Activated CD8-positive, alpha-beta memory T cell treated with anti-CD3 and anti-CD28 coated beads, Interleukin-2, amount 50 U/mL, for 4 hours (primary cell): Measurements from ENCODE around the gene UBB.

Source experiments
- DNase-seq: peaks from one replicate; pipeline ENCODE4 v3.0.0-alpha.2; 2020

UBB gene

DNA sequence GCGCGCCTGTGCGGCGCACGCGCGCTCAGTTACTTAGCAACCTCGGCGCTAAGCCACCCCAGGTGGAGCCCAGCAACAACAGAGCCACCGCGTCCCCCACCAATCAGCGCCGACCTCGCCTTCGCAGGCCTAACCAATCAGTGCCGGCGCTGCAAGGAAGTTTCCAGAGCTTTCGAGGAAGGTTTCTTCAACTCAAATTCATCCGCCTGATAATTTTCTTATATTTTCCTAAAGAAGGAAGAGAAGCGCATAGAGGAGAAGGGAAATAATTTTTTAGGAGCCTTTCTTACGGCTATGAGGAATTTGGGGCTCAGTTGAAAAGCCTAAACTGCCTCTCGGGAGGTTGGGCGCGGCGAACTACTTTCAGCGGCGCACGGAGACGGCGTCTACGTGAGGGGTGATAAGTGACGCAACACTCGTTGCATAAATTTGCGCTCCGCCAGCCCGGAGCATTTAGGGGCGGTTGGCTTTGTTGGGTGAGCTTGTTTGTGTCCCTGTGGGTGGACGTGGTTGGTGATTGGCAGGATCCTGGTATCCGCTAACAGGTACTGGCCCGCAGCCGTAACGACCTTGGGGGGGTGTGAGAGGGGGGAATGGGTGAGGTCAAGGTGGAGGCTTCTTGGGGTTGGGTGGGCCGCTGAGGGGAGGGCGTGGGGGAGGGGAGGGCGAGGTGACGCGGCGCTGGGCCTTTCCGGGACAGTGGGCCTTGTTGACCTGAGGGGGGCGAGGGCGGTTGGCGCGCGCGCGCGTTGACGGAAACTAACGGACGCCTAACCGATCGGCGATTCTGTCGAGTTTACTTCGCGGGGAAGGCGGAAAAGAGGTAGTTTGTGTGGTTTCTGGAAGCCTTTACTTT, at the start of gene UBB:
Gene UBB, plus strand, starts transcription at position 452 of the 856 bp plus-strand sequence. CDS start 817 bp downstream, outside the sequence.
- DNase-seq: peak; percentile 91

DNA sequence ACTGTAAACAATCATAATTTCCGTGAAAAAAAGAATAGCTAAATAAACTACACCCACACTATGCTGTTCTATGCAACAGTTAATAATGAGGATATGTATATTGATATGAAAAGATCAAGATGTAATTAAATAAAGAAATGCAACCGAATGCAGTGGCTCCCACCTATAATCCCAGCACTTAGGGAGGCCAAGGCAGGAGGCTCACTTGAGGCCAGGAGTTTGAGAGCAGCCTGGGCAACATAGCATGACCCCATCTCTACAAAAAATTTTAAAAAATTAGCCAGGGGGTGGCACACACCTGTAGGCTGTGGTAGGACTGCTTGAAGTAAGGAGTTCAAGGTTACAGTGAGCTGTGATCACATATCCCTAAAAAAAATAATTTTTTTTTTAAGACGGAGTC, 42.5 kb upstream of the UBB start:
- DNase-seq: no peak

DNA sequence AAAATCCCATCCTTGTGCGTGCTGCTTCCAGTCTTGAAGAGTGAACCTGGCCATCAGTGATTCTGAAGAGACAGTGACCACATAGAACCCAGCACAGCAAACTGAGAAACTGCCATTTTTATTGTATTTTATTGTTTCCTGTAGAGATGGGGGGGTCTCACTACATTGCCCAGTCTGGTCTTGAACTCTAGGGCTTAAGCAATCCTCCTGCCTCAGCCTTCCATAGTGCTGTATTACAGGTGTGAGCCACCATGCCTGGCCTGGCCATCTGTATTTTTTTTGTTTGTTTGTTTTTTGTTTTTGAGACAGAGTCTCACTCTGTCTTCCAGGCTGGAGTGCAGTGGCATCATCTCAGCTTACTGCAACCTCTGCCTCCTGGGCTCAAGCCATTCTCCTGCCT, 41.5 kb upstream of the UBB start:
- no peak for DNase-seq

DNA sequence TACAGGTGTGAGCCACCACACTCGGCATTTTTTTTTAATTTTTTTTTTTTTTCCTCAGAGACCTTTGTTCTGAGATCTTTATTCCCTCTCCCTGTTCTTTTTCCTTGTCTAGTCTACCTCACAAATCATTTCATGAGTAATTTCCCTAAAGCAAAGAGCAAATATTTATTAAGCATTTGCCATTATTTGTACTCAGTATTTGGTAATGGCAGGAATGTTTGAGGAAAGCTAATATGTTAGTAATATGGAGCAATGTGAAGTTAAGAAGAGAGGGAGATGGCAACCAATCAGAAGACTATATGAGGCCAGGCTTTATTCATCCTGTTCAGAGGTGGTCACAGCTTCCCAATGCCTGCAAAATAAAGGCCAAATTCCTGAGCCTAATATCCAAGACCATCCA, 40.9 kb upstream of the UBB start:
- no peak for DNase-seq

DNA sequence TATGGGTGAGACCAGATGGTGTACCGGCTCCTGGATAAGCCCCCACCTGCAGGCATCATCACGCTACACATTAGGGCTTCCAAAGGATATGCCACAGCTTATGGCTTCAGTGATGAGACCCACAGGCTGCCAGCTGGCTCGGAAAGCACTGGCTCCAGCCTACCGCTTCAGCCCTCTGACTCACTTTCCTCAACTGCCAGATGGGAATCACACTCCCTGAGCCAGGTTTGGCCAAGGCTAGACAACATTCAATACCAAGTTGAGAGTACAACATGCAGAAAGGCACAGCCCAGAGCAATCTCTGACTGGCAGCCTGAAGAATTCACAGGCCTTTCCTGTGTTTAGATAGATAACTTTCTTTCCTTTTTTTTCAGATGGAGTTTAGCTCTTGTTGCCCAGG, 37.9 kb upstream of the UBB start:
- no peak for DNase-seq

DNA sequence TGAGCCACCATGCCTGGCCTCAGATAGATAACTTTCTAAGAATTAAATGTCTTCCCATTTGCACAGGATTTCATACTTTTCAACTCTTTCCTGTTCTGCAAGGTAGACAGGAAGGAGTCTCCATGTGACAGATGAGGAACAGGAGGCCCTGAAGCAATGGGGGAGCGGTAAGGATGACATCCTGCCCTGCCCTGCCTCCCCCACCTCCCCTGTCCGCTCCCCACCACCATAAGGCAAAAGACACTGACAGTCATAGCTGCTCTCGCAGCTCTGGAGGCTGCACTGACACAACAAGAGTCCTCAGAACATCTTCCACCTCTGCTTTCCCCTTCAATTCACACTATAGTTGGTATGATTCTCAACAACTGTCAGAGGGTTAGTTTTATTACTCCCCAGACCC, 37.3 kb upstream of the UBB start:
- DNase-seq: no peak

DNA sequence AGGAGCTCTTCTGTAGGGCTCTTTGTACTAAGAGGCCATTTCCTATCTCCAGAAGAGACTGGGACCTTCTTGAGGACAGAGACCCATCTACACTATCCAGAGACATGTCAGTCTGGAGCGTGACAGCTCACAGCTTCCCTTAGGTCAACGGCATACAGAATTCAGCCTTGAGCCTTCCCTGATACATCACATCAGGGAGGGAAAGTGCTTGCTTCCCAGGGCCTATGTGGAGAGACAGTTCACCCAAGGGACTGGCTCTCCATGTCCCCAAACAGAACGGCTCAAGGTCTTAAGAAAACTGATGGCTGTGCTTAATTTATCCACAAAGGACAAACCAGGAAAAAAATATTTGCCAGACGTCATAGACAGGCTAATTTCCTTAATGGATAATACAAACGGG, 35.3 kb upstream of the UBB start:
- no peak for DNase-seq

DNA sequence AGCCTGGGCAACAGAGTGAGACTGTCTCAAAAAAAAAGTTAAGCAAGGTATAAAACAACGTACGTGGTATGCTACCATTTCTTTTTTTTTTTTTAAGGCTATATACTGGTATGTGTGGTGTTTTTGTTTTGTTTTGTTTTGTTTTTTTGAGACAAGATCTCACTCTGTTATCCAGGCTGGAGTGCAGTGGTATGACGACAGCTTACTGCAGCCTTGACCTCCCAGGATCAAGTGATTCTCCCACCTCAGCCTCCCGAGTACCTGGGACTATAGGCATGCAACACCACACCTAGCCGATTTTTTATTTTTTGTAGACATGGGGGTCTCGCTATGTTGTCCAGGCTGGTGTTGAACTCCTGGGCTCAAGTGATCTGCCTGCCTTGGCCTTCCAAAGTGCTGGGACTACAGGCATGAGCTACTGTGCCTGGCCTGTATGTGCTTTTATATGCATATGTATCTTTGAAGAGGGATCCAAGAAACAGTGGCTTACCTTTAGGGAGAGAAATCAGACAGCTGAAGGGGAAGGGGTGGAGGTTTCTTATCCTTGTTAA, 34.1 kb upstream of the UBB start:
- no peak for DNase-seq

DNA sequence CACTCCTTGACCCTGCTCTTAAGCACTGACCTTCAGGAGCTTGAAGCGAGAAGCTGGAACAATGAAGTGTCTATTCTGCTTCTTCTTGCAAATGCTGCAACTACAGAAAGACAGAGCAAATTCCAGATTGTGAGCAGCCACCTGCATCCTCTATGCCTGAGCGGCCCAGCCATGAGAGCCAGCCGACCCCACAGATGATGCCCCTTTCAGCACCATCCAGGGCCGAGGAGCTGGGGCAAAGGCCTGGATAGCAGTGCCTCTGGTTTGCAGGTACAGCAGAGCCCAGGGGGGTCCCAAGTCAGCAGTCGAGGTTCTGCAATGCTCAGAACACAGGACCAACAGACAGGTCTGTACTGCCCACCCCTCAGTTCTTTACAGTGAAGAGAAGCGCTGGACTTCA, 32.3 kb upstream of the UBB start:
- no peak for DNase-seq

DNA sequence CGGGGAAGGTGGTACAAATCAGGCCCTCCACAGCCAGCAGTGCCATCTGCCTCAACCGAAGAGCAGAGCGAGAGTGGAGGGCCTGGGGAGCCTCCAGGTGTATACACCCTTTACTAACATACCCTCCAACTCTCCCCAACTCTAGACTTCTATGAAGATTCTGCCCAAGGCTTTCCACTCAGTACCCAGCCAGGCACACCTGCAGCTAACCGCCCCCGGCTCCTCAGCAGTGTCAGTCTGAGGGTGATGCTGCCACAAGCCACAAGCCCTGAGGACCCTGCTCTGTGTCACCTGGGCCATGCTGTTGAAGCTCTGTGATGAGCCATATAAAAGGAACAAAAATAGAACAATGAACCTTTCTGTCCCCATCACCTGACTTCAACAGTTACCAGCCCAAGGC, 31.5 kb upstream of the UBB start:
- no peak for DNase-seq

DNA sequence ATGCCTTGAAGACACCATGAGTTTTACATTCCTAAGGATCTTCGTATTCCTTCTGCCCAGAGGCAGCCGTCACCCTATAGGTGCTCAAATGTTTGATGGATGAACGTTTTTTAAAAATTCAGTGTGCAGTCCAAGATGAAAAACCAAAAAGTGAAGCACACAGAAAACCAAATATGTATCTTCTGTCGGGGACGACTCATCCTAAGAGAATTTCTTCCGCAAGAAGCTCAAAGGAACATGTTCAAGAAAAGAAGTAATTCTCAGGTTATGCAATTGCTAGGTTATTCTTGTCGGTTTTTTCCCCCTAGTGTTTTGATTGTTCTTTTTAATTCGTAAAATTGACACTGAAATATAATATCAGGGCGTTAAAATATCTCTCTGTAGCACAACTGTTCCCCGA, 29.1 kb upstream of the UBB start:
- DNase-seq: no peak

DNA sequence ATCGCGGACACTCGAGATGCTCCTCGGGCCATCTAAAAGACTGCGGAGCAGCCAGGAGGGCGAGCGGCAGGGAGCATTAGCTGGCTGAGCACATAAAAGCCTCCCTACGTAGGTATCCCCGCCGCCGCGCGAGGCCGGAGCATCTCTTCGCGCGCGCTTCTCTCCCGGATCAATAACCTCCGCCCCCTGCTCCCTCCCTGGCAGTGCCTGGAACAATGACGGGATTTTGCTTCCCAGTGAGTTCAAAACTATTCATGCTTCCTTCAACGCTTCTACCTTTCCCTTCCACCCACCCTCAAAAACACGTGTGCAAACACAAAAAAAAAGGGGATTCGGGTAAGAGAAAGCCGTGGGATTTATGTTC, 28.6 kb upstream of the UBB start:
- peak; percentile 39 for DNase-seq

DNA sequence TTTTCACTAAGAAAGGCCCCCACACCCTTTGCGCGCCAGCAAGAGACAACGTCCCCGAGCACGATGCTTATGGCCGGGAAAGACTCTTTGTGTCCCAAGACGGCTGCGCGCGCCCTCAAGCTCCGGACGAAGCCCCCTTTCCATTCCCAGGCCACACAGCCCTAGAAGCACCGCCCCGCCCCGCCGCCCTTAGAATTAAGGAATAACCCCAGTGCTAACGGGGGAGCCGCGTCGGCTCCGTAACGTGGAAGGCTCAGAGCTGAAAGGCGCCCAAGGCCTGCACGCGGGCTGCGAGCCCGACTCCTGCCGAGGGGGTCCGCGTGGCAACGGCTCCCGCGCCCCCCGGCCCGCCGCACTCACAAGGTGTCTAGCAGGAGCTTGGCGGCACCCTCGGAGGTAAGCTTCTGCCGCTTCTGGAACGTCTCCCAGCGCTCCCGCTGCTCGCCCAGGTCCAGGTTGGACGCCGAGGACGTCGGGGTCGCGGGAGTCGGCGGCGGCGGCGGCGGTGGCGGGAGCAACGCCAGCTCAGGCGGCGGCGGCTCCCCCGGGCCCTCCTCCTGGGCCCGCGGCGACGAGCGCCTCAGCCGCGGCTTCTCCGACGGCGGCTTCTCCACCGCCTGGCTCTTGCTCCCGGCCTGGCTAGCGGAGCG, 28.1 kb upstream of the UBB start:
- DNase-seq: peak; percentile 48

DNA sequence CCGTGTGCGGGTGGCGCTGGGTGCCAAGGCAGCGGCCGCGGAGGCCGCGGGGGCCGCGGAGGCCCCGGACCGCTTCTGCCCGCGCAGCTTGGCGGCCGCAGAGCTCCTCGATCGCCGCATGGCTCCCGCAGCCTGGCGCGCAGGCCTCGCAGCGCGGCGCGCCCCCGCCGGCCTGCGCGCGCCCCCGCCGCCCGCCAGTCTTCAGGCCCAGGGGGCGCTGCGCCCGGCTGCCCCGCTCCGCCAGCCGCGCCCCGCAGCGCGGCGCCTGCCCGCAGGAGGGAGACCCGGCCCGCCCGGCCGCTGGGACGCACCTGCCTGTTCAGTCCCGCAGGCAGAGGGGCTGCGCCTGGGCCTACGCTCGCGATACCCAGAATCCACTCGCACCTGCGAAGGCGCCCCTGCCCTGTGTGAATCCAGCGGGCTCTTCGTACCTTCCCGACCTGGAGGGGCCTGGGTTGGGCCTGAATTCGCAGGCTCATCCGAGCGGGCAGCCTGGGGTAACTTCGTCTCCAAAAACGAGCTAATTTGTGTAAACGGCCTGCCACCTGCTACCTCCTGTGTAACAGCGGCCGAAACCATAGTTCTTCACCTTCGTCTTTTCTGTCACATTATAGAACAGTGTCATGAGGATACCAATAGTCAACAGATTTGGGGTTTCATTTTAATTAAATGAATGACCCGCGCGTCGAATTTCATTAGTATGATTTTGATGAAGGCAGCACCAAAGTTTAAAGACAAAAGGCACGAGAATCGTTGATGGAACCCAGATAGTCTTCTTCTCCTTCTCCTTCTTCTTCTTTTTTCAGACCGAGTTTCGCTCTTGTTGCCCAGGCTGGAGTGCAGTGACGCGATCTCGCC, 27.3 kb upstream of the UBB start, which contains the start of gene CENPV:
Gene CENPV, minus strand, starts transcription at position 153 of the 858 bp plus-strand sequence. Its CDS starts 33 bp downstream, at position 120.
- peak; percentile 71 for DNase-seq

DNA sequence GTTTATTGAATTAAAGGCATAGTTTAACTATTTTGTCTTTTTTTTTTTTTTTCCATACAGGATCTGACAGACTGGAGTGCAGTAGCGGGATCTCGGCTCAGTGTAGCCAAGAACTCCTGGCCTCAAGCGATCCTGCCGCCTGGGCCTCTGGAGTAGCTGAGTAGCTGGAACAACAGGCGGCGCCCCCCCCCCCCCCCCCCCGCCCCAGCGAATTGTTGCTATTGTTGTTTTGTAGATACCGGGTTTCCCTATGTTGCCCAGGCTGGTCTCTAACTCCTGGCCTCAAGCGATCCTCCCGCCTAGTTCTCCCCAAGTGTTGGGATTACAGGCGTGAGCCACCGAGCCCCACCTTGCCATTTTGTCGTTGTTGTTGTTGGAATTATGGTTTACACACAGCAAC, 26.3 kb upstream of the UBB start:
- DNase-seq: no peak

DNA sequence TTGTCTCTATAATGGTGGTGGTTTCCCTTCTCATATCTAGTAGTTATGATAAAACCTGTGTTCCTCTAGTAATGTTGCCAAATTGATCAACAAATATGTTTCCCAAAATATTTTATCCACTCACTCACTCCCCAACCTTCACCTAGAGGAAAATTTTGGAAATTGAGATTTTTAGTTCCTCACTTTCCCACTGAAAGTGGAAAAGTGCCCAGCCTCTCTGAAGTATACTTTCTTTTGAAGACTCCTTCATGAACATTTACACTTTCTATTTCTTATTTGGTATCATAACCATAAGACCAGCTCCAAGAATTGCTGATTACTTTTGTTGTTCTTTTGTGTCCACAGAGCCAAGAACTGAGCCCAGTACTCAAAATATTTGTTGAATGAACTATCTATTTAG, 22.5 kb upstream of the UBB start:
- DNase-seq: no peak

DNA sequence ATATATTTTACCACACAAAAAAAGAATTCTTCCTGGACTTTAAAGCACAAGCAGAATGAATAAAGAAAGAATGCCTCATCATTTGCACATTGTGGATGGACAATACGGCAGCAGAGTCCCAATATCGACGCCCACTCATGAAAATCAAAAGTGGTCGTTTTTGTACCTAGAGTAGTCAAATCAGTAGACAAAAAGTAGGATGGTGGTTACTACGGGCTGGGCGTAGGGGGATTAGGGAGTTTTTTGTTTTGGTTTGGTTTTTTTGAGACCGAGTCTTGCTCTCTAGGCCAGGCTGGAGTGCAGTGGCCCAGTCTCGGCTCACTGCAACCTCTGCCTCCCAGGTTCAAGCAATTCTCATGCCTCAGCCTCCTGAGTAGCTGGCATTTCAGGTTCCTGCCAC, 19.0 kb upstream of the UBB start:
- DNase-seq: no peak

DNA sequence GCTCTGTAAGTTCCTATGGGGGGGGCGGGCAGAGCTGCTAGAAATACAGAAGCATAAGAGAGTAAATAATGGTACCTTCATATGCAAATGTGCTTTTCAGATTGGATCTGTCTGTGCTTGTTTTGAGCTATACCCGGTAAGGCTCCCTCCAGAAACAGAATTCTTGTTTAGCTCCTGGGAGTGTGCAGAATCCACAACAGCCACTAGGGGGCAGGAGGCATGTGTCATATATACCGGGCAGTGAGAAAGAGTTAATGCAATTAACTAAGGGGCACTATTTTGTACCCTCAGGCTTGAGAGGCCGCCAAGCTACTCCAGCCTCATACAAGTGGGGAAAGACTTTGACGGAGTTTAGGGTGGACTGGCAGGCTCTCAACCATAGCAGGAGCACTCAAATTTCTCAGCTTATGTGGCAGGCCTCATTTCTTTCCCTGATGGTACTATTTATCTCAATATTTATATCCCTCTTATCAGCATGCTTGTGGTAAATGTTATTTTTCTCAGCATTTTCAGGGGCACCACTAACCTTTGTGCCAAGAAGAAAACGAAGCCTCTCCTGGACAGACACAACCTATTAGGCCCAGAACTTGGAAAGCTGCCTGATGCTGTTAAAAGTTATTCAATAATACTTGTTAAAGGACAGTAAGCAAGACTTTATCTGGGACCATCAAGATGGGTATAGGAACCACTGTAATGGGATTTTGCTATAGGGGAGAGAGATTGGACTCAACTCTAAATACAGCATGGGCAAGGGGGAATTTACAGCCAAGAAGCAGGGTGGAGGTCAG, 16.9 kb upstream of the UBB start:
- peak; percentile 73 for DNase-seq

DNA sequence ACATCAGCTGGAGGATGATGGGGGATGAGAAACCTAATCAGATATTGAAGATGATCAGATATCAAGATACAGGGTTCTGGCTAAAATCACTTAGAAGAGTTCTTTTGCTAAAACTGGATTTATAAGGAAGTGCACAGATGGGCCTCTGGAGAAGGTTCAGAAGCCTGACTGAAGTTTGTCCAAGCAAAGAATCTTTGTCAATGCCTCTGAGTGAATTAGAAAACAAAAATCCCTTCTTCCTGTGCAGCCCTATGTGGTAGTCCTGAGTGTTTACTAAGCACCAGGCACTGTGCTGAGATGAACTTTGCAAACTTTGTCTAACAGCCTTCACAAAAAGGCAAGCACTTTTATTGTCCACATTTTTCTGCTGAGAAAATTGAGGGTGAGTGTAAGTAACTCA, 16.3 kb upstream of the UBB start:
- no peak for DNase-seq

DNA sequence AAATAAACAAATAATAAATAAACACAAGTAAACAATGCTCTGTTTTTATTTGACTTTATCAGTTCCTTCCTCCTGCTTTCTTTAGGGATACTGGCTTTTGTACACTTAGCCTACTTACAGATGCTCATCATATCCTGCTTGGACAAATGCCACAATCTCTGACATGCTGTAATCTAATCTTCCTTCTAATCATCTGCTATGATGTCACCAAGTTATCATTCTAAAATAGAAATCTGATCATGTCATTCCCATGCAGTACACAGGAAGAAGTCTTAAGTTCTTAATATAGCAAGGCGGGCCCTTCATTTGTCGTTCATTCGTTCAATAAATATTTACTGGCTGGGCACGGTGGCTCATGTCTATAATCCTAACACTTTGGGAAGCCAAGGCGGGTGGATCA, 9.1 kb upstream of the UBB start:
- DNase-seq: no peak

DNA sequence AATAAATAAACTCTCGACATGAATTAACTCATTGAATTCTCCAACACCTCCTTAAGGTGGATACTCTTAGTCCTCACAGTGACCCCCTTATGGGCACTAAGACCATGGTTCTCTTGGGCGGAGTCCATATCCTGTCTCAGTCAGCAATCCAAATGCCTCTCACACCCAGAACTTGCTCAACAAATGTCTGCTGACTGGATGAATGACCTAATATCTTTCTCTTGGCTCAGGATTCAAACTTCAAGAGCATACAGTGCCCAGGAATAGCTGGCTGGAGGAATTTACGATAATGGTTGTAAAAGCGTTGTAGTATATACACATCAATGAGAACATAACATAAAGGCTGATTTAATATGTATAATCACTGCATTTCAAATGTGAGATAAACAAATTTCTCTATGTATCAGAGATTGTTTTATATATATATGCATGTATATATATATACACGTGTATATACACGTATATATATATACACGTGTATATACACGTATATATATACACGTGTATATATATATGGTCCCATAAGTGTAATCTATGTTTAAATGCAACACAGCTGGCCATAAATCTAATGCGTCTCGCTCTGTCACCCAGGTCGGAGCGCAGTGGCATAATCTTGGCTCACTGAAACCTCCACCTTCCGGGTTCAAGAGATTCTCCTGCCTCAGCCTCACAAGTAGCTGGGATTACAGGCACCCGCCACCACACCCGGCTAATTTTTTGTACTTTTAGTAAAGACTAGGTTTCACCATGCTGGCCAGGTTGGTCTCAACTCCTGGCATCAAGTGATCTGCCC, 6.5 kb upstream of the UBB start:
- DNase-seq: no peak

DNA sequence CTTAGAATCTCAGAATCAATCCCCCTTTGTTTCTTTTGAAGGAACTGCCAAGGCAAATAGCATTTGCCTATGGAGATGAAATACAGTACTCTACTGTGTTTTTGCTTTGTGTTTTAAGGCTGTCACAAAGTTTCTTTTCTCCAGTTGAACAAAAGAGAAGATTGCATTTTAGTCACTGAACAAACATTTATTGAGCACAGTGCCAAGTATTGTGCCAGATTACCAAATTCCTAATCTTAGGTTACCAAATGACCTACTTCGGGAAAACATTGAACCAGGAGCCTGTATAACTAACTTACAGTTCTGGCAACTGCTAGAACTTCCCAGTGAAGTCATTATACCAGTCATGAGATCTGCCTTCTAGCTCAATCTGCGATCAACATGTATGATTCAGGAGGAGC, 3.0 kb upstream of the UBB start:
- no peak for DNase-seq
